Stimulated activated CD4-positive, alpha-beta T cell treated with anti-CD3 and anti-CD28 coated beads, Interleukin-15, amount 100 ng/mL, for 1 hour (primary cell): ENCODE data around the gene GRAMD1B.
"Not testable (repeated sequence)": the region's sequence is repeated elsewhere in the genome, so short reads cannot be mapped to it uniquely, and the experiment has no call there.

Experiments used
- DNase-seq, 2 donors: peaks; one replicate each; pipeline ENCODE4 v3.0.0-alpha.2; 2020; ENCODE audit warnings: low read depth in 1 of 2, low spot score in 1 of 2

The GRAMD1B gene

GRCh38 chr11:123628936-123629683 is 199.0 kb downstream of the GRAMD1B start:
- no peak for DNase-seq

DNA sequence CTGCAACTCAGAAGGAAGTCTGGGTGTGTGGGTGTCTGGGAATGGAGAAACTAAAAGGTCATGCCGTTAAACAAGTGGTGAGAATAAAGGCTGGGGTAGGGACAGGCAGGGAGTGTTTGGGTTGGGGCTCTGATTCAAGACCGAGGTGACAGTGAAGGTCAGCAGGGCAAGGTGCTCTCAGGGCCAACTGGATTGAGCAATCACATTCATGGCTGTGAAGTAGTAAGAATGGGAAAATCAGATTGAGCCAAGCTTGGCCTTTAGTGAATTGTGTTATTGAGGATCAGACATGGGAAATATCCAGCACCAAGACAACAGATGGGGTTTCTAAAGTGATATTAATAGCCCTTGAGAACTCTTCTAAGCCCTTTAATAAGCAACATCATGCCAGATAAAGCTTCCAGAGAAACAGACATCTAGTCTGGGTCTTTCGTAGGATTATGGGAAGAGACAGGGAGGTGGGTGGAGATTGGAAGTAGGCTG is 200.1 kb downstream of the GRAMD1B start:
- DNase-seq: no peak

DNA sequence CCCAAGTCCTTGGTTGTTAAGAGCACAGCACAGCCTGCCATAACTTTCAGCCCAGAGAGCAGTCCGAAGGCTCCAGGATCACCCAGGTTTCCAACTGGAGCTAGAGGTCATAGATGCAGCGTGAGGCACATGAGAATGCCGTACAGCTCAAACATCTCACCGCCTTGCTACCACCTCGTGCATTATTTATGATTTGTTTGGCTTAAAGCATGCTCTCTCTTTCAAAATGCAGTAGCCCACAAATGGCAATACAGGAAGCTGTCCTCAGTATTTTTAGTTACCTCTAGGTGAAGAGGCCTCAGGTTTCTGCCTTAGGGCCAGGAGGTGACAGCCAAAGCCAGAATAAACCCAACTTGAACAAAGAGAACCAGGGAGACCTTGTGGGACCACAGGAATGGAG is 210.0 kb downstream of the GRAMD1B start:
- DNase-seq: no peak

DNA sequence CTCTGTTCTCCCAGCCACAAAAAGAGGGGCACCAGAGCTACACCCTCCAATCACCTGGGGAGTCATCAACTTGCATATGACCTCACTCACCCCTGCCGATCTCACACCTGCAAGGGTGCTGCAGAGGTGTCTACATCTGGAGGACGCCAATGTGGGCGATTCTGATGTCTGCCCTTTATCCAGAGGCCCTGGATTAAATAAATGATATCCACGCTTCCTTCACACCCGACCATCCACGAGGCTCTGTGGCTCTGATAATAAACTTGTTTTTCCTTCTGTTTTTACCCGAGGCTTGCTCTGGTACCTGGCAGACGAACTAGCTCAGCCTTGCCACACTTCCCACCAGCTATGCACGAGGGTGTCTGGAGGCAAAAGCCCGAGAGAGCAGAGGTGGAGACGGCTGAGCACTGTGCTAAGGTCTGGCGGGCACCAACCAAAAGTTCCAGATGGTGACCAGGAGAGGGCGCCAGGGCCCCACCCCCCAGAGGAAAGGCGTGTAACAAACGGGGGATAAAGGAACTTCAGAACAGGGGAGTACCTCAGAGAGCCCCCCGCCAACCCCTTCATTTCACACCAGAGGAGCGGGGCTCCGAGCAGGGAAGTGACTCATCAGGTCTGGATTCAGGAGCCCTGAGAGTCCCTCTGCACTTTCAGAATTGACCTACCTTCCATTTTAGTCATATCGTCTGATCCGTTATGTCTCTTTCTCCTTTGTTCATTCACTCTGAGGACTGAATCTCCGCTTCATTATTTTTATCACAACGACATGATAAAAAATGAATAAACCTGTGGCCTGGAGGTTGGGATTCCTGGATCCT is 210.8 kb downstream of the GRAMD1B start:
- peak; percentile 12 to 31 for DNase-seq

DNA sequence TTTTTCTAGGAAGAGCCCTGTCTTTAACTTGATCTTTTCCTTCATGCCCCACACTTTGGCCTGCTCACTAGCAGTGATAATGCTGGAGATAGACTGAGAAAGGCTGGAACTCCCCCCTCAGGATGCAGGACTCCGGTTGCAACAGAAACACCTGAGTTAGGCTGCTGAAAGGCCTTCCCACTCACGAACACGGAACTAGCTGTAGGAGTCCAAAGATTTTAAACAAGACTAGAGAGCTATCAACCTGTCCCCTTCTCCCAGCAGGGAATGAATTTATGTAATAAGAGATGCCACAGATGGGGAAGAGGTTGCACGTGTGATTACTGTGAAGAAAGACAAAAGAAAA is 211.4 kb downstream of the GRAMD1B start:
- no peak for DNase-seq

- DNase-seq: no peak
These were observed 212.4 kb downstream of the GRAMD1B start for GRCh38 chr11:123642435-123642834.

DNA sequence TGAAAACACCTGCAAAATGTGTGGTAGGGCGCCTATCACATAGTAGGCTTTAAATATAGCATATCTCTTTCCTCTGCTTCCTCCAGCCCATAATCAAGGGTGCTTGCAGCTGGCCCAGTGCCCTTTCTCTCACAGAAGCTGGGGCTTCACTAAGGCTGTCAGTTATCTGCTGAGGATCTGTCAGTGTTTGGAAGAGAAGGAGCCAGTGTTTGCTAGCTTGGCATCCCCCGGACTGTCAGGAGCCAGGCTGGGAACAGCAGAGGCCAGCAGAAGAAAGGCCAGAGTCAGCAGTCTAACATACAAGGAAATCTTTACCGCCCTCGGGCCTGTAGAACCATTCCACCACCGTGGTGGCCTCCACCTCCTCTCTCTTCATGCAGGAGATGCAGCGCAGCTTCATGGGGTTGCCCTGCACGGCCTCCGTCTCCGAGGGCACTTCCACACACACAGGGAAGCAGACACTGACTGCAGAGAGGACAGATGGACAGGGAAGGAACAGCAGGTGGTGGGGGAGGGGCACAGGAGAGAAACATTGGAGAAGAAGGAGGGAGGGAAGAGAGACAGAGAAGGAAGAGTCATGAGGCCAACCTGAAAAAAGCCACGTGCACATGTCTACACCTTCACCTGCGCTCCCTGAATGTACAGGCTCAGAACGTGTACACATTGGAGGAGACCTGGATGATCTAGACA is 215.4 kb downstream of the GRAMD1B start:
- no peak for DNase-seq

DNA sequence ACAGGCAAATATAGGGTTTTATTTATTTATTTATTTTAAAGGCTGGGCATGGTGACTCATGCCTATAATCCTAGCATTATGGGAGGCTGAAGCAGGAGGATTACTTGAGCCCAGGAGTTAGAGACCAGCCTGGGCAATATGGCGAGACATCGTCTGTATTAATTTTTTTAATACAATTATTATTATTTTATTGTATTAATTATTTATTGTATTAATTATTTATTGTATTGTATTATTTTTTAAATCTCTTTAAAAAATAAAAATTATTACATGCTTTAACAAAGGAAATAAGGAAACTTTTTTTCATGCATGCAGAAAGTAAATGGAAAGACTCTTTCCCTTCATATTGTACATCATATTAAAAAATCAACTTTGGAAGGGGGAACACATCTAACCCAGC is 220.8 kb downstream of the GRAMD1B start:
- DNase-seq: no peak

DNA sequence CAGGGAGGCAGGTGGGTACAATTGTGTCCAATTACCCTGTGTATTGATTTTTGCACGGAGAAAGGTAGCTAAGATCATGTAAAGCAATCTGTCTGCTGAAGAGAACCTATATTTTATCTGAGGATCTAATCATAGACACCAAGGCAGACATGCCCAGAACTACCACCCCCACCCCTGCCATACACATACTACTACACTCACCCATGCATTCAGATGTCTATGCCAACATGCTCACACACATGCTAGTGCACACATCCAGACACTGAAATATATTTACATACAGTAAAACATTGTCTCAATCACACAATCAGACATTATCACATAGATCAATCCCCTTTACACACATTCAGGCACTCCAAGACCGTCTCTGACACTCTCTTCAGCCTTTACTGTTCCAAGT is 222.5 kb downstream of the GRAMD1B start:
- DNase-seq: no peak

DNA sequence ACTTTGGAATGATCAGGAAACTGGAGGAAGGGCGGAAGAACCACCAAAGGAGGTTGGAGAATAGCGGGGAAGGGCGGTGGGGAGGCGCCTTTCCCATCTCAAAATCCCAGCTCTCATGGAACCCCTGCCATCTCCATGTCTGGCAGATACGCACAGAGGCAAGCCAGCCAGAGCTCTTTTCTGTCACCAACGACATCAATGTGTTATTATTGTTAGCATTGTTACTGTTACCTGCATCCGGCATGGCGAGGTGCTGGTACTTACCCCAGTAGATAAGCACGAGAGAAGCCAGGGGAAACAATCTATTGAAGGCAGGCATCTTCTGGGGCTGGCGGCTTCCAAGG is 223.4 kb downstream of the GRAMD1B start:
- DNase-seq: no peak

DNA sequence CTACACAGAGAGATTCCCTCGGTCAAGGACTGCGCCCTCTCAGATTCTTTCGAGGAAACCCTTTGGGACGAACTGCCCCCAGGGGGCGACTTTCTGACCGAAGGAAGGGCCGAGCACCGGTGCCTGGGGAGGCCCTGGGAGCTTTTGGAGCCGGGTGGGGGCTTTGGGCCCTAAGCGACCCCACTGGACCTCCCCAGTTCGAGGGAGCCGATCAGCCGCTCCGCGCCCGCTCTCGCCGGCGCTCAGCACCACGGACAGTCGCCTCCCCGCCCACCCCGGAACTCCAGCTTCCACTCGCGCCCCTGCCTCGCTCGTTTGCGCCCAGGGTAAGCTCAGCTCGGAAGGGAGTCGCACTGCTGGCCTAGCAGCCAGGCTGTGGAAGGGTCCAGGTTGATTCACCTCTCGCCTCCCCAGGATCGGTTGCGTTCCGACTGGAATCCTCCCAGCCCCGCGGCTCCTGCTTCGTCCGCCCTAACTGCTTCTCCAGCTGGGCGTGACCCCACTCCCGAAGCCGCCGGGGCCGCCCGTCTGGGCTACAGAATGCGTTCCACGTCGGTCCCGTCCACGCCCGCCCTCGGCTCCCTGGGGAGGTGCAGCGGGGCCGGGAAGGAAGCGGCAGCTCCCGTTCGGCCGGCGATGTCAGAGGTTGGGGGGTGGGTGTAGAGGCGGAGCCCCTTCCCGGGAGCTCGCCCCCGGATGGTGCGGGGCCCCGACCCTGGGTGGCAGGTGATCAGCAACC is 223.9 kb downstream of the GRAMD1B start:
- DNase-seq: peak in 1 of 2 donors; percentile 8

DNA sequence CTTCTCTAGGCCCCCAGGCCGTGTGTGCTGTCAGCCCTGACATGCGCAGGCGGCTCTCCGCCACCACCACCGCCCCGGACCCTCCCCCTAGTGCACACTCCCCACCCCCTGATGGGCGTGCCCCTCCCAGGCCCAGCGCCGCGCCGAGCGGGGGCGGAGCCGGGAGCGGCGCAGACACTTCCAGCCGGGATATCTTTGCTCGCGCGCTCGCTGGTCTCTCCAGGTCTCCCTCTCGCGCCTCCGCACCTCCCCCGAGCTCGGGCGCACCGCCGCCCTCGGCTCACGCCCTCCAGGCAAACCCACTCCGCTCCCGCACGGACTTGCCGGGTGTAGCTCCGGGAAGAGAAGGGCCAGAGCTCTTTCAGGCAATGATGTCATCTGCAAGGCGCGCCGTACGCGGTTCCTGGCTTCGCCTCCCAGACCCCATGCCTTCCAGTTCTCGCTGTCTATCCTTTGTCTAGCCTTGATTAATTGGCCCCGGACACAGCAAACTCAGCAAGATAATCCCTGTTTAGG is 224.6 kb downstream of the GRAMD1B start, which contains the start of gene SCN3B:
Gene SCN3B (minus strand): TSS at position 59 of the 516 bp plus-strand sequence. CDS start 823 bp downstream, outside the sequence.
- no peak for DNase-seq

DNA sequence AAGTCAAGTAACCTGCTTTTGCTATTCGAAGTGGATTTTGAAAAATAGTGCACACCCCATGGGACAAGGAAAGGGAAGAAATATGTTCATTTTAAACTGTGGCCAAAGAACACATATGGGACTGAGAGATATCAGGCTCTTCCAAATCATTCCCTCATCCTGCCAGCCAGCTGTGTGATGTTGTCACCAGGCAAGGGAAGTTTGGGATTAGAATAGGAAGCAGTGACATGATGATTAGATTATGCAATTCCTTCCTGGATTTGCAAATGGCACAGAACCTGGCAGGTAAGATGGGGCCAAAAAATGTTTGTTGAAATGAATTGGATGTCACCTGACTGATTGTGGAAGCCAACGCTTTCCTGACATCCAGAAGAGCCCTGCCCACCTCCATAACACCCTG is 229.2 kb downstream of the GRAMD1B start:
- DNase-seq: no peak

DNA sequence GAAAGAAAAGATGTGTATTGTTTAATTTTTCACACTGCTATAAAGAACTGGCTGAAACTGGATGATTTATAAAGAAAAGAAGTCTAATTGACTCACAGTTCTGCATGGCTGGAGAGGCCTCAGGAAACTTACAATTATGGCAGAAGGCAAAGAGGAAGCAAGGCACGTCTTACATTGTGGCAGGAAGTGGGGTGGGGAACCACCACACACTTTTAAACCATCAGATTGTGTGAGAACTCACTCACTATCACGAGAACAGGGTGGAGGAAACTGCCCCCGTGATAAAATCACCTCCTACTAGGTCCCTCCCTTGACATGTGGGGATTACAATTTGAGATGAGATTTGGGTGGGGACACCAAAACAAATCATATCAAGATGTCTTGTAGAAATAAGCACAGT is 229.9 kb downstream of the GRAMD1B start:
- DNase-seq: not testable (repeated sequence)

GRCh38 chr11:123665306-123665705 is 235.2 kb downstream of the GRAMD1B start:
- DNase-seq: no peak

GRCh38 chr11:123670081-123670480 is 240.0 kb downstream of the GRAMD1B start:
- no peak for DNase-seq

DNA sequence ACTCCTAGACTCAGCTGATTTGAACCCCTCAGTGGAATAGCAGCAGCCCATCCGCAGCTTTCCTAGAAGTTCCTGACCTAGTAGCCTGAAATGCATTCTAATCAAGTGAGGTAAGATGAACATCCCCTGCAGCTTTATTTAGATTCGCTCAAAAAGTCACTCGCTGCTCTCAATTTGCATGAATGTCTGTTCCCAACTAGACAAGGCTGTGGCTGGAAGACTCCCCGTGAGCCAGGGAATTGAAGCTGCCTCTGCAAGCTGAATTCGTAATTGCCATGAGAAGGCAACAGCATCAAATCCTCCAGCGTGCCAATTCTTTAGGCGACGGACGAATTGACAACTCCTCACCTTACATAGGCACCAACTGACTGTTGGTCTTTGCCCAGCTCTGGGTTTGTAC is 241.5 kb downstream of the GRAMD1B start:
- no peak for DNase-seq

DNA sequence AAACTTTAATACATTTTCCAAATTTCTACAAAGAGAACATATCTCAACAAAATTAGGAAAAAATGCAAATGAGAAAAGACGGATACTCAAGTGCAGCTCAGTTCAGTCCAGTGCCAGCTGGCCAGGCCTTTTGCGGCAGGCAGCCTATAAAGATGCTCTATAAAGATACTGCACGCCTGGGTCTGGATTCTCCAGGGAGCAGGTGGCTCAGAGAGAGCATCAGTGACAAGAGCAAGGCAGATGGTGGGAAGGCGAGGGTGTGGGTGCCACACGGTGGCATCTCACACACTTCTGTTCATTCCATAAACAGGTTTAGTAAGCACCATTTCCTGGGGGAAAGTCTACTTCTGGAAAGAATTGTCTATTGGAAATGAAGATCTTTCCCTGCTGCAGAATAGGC is 242.5 kb downstream of the GRAMD1B start:
- DNase-seq: no peak

GRCh38 chr11:123674297-123674696 is 244.2 kb downstream of the GRAMD1B start:
- no peak for DNase-seq
